Thymus (tissue), 11 donors: ENCODE results near the gene SMARCB1. TPM values are rescaled to one million over a fixed set of nuclear protein-coding genes. Genes with fewer than 3 reads are reported as not detected.
"Not testable (repeated sequence)": the region's sequence is repeated elsewhere in the genome, so short reads cannot be mapped to it uniquely, and the experiment has no call there.

Source experiments
- DNase-seq, 9 donors: peaks; one replicate each; pipeline ENCODE4 v3.0.0-alpha.2; 2013; ENCODE audit warnings: low spot score in 9 of 9, low read depth in 6 of 9, missing footprints in 1 of 9
- H3K27ac ChIP-seq, 2 donors: one replicate each; pipeline ENCODE4 v1.5.1; 2013; ENCODE audit warnings: control low read depth in 1 of 2, low read depth in 1 of 2, low read length in 1 of 2, mild to moderate bottlenecking in 1 of 2, moderate library complexity in 1 of 2
- H3K27me3 ChIP-seq, 2 donors: one replicate each; pipeline ENCODE4 v1.5.1; 2013; ENCODE audit warnings: low read length in 1 of 2; ENCODE audit not compliant: control insufficient read depth in 2 of 2, insufficient read depth in 1 of 2
- H3K36me3 ChIP-seq, 2 donors: one replicate each; pipeline ENCODE4 v1.5.1; 2013; ENCODE audit warnings: low read length in 1 of 2, mild to moderate bottlenecking in 1 of 2, moderate library complexity in 1 of 2; ENCODE audit not compliant: control insufficient read depth in 2 of 2, insufficient read depth in 2 of 2
- H3K4me1 ChIP-seq, 2 donors: one replicate each; pipeline ENCODE4 v1.5.1; 2013; ENCODE audit warnings: low read length in 2 of 2; ENCODE audit not compliant: control insufficient read depth in 2 of 2, insufficient read depth in 2 of 2
- H3K4me3 ChIP-seq, 2 donors: one replicate each; pipeline ENCODE4 v1.5.1; 2013; ENCODE audit warnings: low read length in 2 of 2, control low read depth in 1 of 2, mild to moderate bottlenecking in 1 of 2
- H3K9me3 ChIP-seq, 2 donors: one replicate each; pipeline ENCODE4 v1.5.1; 2013; ENCODE audit warnings: low read length in 1 of 2, mild to moderate bottlenecking in 1 of 2; ENCODE audit not compliant: control insufficient read depth in 2 of 2, insufficient read depth in 1 of 2
- WGBS: extraction: QIAGEN DNeasy Blood & Tissue Kit; methylation state at CpG from one replicate; pipeline ENCODE4 v1.1.7; 2013; 5-methylcytosine and 5-hydroxymethylcytosine counted together
- polyA plus RNA-seq: library from polyadenylated mRNA; stranded (reverse); fragments of 200-250 nt; gene quantifications from one replicate; pipeline ENCODE4 v1.2.3, GENCODE V29; 2013
- total RNA-seq: library from RNA; stranded (reverse); fragments of 120-200 nt; gene quantifications from one replicate; pipeline ENCODE4 v1.2.4, GENCODE V29; 2013
- donor health status: healthy.

The SMARCB1 gene
- total and polyA plus RNA-seq, 2 donors, result 35.3 to 72.0 TPM

GRCh38 chr22:23849009-23850006 is 62.5 kb downstream of the SMARCB1 start:
- Histone ChIP-seq H3K27me3 (peaks cover 6 to 26% of the 10 kb centered on the region in 2 donors), H3K27ac (no peak overlapping the region), H3K36me3 (no peaks in the 10 kb centered on the region), H3K4me1 (peaks cover 3 to 30% of the 10 kb centered on the region in 2 donors), H3K9me3 (peaks cover 0 to 11% of the 10 kb centered on the region in 2 donors), H3K4me3 (no peak overlapping the region)
- WGBS, result 36% methylated on average over 62 of the region's 62 CpGs
- peak in 8 of 9 donors; percentile 51 to 84 (median 66) for DNase-seq

- Histone ChIP-seq H3K4me3 (no peak overlapping the region), H3K4me1 (peaks cover 0 to 21% of the 10 kb centered on the region in 2 donors), H3K27me3 (peaks cover 6 to 26% of the 10 kb centered on the region in 2 donors), H3K27ac (no peak overlapping the region), H3K36me3 (no peaks in the 10 kb centered on the region), H3K9me3 (peaks cover 0 to 11% of the 10 kb centered on the region in 2 donors)
- 94% methylated on average over 16 of the region's 16 CpGs for WGBS
- no peak for DNase-seq
These were observed 63.4 kb downstream of the SMARCB1 start for GRCh38 chr22:23850136-23850611.

DNA sequence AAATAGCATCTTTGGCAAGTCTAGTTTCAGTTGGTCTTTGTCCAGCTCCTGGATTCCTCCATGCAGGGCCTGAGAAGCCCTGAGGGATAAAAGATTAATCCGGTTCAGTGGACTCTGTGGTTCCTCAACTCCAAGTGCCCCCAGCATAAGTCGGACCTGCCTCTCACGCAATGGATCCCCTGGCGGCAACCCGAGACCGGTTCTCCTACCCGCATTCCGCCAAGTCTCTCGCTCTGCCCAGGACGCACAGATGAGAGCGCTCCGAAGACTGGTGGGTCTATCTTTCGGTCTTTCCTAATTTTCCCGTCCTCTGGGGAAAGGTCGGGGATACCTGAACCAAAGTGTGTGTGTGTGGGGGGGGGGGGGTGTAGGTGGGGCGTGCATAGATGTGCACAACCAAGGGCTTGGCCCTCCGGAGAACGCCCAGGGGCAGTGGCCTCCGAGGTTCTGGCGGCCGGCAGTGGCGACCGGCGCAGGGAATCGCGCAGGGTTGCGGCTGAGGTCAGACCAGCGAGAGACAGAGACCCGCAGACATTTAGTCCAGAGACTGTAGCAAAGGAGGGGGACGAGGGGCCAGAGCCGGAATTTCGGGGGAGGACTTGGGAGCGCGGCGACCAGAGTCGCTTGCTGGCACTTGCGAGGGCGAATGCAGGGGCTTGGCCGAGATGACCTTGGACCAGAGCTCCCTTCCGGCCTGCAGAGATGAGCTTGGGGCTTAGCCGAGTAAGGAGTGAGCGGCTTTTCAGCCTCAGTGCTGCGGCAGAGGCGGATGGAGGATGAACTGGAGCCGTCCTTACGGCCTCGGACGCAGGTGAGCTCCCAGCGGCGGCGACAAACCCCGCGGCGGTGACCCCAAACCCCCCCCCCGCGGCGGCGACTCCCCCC is 70.2 kb downstream of the SMARCB1 start:
- H3K4me3 ChIP-seq, result peak overlapping the region; percentile 64 to 77
- H3K36me3 ChIP-seq, result no peaks in the 10 kb centered on the region
- H3K4me1 ChIP-seq, result peaks cover 9 to 27% of the 10 kb centered on the region in 2 donors
- H3K27ac ChIP-seq, result peak overlapping the region; percentile 32 to 74
- DNase-seq, result peak in 1 of 9 donors; percentile 27
- peaks cover 0 to 4% of the 10 kb centered on the region in 2 donors for H3K9me3 ChIP-seq
- 2% methylated on average over 58 of the region's 58 CpGs for WGBS
- H3K27me3 ChIP-seq, result peaks cover 12 to 22% of the 10 kb centered on the region in 2 donors

DNA sequence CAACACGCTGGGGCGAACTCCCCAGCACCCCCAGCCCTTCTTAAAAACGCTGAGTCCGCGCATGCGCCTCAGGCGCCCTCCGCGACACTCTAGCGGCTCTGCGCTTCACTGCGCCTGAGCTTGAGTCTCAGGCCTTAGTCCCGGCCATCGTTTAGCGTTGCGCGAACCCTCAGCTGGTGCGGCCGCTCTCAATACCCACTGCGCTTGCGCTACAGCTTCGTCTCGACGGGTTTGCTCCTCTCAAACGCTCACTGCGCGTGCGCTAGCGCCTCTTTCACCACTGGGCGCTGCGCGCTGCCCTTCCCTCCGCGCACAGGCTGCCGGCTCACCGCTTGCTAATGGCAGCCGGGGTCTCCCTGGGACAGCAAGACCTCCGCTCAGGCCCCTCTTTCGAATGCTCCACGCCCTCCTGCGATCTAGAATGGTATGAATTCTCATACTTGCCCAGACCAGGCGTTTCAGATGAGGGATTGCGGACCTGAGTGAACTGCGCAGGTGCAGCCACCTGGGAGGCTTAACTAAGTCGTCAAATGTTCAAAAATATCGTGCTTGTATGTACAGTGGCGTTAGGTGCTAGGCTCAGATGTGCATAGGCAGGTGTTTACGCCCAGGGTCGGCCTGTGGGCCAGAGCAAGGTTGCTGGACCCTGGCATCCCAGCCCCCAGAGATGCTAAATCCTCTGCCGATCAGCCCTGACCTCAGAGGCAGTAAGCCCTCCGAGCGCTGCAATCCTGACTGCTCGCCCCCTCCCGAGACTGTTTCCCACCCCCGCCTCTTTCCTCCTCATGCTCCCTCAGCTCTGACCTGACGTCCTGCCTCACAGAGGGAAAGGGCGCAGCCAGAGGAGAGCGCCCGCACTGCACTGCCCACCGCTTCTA is 71.1 kb downstream of the SMARCB1 start, which contains the start of gene SLC2A11:
SLC2A11 (plus strand) TSS at position 270 of the 878 bp plus-strand sequence; CDS start at position 395, 125 bp downstream.
- no peaks in the 10 kb centered on the region for H3K36me3 ChIP-seq
- peak within 1 kb of the TSS; percentile 64 to 77 for H3K4me3 ChIP-seq
- 2% methylated on average over 60 of the region's 60 CpGs for WGBS
- H3K27me3 ChIP-seq, result peaks cover 12 to 17% of the 10 kb centered on the region in 2 donors
- H3K27ac ChIP-seq, result peak within 1 kb of the TSS; percentile 69 to 74
- peaks cover 0 to 4% of the 10 kb centered on the region in 2 donors for H3K9me3 ChIP-seq
- peaks cover 9 to 27% of the 10 kb centered on the region in 2 donors for H3K4me1 ChIP-seq
- peak; percentile 83 to 96 (median 91) for DNase-seq

DNA sequence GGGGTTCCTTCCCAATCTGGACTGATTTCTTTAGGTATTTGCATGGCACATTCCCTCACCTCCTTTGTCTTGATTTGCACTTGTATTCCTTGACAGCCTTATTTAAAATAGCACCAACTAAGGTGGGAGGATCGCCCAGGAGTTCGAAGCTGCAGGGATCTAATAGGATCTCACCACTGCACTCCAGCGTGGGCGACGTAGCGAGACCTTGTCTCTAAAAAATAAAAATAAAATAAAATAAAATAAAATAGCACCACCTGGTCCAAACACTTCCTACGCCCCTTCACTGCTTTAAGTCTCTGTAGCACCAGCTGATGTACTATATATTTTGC is 71.7 kb downstream of the SMARCB1 start:
- no peak for DNase-seq
- Histone ChIP-seq H3K4me1 (peaks cover 9 to 27% of the 10 kb centered on the region in 2 donors), H3K27ac (no peak overlapping the region), H3K4me3 (peak overlapping the region; percentile 64 to 77), H3K27me3 (peaks cover 10 to 14% of the 10 kb centered on the region in 2 donors), H3K9me3 (peaks cover 0 to 4% of the 10 kb centered on the region in 2 donors), H3K36me3 (no peaks in the 10 kb centered on the region)
- WGBS, result 84% methylated on average over 7 of the region's 7 CpGs

DNA sequence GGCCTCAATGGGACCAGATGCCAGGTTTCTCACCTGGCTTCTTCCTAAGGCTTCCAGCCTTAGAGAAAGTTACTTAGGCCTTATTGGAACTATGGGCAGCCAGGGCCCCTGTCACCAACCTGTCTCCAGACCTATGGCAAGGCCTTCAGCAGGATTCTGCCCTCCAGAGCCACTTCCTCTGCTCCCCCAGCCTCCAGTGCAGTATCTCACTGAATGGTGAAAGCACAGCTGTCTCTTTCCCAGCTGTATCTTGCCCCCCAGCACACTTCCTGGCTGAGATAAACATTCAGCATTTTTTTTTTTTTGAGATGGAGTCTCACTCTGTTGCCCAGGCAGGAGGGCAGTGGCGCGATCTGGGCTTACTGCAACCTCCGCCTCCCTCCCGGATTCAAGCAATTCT is 72.4 kb downstream of the SMARCB1 start:
- Histone ChIP-seq H3K27ac (peak overlapping the region in 1 of 2 donors; percentile 78), H3K36me3 (no peaks in the 10 kb centered on the region), H3K9me3 (peaks cover 0 to 4% of the 10 kb centered on the region in 2 donors), H3K27me3 (peaks cover 10 to 14% of the 10 kb centered on the region in 2 donors), H3K4me3 (no peak overlapping the region), H3K4me1 (peaks cover 9 to 27% of the 10 kb centered on the region in 2 donors)
- peak in 1 of 9 donors; percentile 60 for DNase-seq
- WGBS, result 98% methylated on average over 4 of the region's 4 CpGs

GRCh38 chr22:23860187-23860586 is 73.4 kb downstream of the SMARCB1 start:
- WGBS, result 97% methylated on average over 8 of the region's 8 CpGs
- H3K4me3 ChIP-seq, DNase-seq, H3K27ac ChIP-seq, H3K9me3 ChIP-seq, H3K36me3 ChIP-seq: not testable (repeated sequence)
- Histone ChIP-seq H3K27me3 (peaks cover 10 to 14% of the 10 kb centered on the region in 2 donors), H3K4me1 (peaks cover 9 to 27% of the 10 kb centered on the region in 2 donors)

DNA sequence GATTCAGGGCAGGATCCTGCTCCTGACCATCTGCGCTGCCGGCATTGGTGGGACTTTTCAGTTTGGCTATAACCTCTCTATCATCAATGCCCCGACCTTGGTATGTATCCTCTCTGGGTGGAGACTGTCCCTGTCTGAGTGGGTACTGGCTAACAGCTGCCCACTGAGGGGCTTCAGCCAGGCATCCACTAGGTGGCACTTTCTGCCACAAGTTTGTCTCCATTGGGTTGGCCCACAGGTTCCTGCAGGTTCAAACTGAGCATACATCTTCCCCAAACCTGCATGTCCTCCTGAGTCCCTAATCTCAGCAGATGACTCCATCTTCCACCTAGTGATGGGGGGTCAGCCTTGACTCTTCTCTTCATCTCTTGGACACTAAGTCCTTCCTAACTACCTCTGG is 75.3 kb downstream of the SMARCB1 start:
- Histone ChIP-seq H3K9me3 (peaks cover 0 to 2% of the 10 kb centered on the region in 2 donors), H3K27ac (no peak overlapping the region), H3K4me3 (no peak overlapping the region), H3K36me3 (no peaks in the 10 kb centered on the region), H3K4me1 (peaks cover 5 to 20% of the 10 kb centered on the region in 2 donors), H3K27me3 (peaks cover 3 to 5% of the 10 kb centered on the region in 2 donors)
- DNase-seq, result peak in 1 of 9 donors; percentile 54
- 94% methylated on average over 3 of the region's 3 CpGs for WGBS
